Measurements from ENCODE around the gene EIF4G1.

DNA sequence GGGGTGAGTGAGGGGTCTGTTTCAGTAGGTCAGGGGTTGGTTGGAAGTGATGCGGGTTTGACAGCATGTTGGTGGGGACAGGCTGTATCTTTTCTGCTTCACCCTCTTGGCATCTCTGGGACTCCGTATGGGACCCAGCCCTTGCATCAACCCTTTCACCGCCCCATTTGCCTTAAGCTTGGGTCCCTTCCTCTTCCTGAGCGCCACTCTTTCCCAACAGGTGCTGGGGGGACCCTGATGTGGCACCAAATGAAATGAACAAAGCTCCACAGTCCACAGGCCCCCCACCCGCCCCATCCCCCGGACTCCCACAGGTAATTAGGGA is 1.1 kb downstream of the EIF4G1 start:
- TF ChIP-seq ZSCAN29 (IDR thresholded peaks at IDR 0.05) (no peak), BACH1 (IDR thresholded peaks at IDR 0.05; ENCODE audit: borderline replicate concordance) (no peak), TCF3 (IDR thresholded peaks at IDR 0.05; ENCODE audit: borderline replicate concordance, insufficient read depth, low read depth, low read length) (no peak), MEF2B (IDR thresholded peaks at IDR 0.05; ENCODE audit: partially characterized antibody, poor library complexity, severe bottlenecking) (no peak), NR2F1 (conservative IDR thresholded peaks at IDR 0.05) (no peak), BHLHE40 (IDR thresholded peaks at IDR 0.05; ENCODE audit: borderline replicate concordance in 1 of 2, low read depth in 2 of 2, low read length in 1 of 2) (no peak), CEBPB (IDR thresholded peaks at IDR 0.05; ENCODE audit: borderline replicate concordance in 1 of 2, low read depth in 2 of 2, low read length in 2 of 2) (no peak), JUND (IDR thresholded peaks at IDR 0.05; ENCODE audit: low read depth, low read length) (no peak), FOXM1 (IDR thresholded peaks at IDR 0.05; ENCODE audit: low read depth, low read length) (no peak), DPF2 (IDR thresholded peaks at IDR 0.05) (no peak)
- TF ChIP-seq, protein P1, sequence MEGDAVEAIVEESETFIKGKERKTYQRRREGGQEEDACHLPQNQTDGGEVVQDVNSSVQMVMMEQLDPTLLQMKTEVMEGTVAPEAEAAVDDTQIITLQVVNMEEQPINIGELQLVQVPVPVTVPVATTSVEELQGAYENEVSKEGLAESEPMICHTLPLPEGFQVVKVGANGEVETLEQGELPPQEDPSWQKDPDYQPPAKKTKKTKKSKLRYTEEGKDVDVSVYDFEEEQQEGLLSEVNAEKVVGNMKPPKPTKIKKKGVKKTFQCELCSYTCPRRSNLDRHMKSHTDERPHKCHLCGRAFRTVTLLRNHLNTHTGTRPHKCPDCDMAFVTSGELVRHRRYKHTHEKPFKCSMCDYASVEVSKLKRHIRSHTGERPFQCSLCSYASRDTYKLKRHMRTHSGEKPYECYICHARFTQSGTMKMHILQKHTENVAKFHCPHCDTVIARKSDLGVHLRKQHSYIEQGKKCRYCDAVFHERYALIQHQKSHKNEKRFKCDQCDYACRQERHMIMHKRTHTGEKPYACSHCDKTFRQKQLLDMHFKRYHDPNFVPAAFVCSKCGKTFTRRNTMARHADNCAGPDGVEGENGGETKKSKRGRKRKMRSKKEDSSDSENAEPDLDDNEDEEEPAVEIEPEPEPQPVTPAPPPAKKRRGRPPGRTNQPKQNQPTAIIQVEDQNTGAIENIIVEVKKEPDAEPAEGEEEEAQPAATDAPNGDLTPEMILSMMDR (IDR thresholded peaks at IDR 0.05 in 2 of 3, conservative IDR thresholded peaks at IDR 0.05 in 1 of 3; ENCODE audit: control insufficient read depth in 2 of 3, extremely low read depth in 1 of 3, insufficient read depth in 1 of 3, low read depth in 3 of 3, low read length in 3 of 3), result no peak
- TF ChIP-seq, protein P2, sequence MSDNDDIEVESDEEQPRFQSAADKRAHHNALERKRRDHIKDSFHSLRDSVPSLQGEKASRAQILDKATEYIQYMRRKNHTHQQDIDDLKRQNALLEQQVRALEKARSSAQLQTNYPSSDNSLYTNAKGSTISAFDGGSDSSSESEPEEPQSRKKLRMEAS (IDR thresholded peaks at IDR 0.05; ENCODE audit: low read depth, low read length), result no peak
